NCI-H1105 (cell line): ENCODE measurements around the gene ARF3.

ENCODE experiments used
- DNase-seq: peaks from one replicate; lab custom pipeline; 2025; lab: John Stamatoyannopoulos, UW

The ARF3 gene

GRCh38 chr12:48981757-48982157 lies 24.5 kb upstream of the ARF3 start:
- DNase-seq = no peak

- DNase-seq = no peak
Observed at GRCh38 chr12:48980953-48981756, 23.9 kb upstream of the ARF3 start.

- no peak for DNase-seq
Observed at GRCh38 chr12:48980389-48980952, 23.2 kb upstream of the ARF3 start.

GRCh38 chr12:48979602-48980388 lies 22.5 kb upstream of the ARF3 start:
- DNase-seq = no peak

- DNase-seq = no peak
Observed at GRCh38 chr12:48978741-48979601, 21.7 kb upstream of the ARF3 start.

GRCh38 chr12:48978291-48978740 lies 21.0 kb upstream of the ARF3 start, which contains the start of gene WNT1:
Gene WNT1, plus strand, starts transcription at chr12:48978322. Its CDS starts 329 bp downstream, at chr12:48978651.
- DNase-seq = no peak

GRCh38 chr12:48977290-48978281 lies 20.3 kb upstream of the ARF3 start:
- no peak for DNase-seq

GRCh38 chr12:48973941-48974673 lies 16.8 kb upstream of the ARF3 start:
- no peak for DNase-seq

- DNase-seq = no peak
Observed at GRCh38 chr12:48973531-48973930, 16.2 kb upstream of the ARF3 start.

GRCh38 chr12:48972952-48973483 lies 15.7 kb upstream of the ARF3 start:
- no peak for DNase-seq

- no peak for DNase-seq
Observed at GRCh38 chr12:48972213-48972951, 15.1 kb upstream of the ARF3 start.

- no peak for DNase-seq
Observed at GRCh38 chr12:48970702-48971334, 13.5 kb upstream of the ARF3 start.

- no peak for DNase-seq
Observed at GRCh38 chr12:48969833-48970701, 12.8 kb upstream of the ARF3 start.

GRCh38 chr12:48969160-48969771 lies 12.0 kb upstream of the ARF3 start:
- no peak for DNase-seq

GRCh38 chr12:48968467-48968866 lies 11.2 kb upstream of the ARF3 start:
- DNase-seq = no peak

GRCh38 chr12:48967991-48968390 lies 10.7 kb upstream of the ARF3 start:
- no peak for DNase-seq
